SK-N-SH treated with all-trans-retinoic acid at 6 μM for 48 hours (cell line): Measurements from ENCODE around the gene SPINK4.

Experiments used
- BACH2 ChIP-seq: fragments of 250-450 bp; sonication (Bioruptor Pico); IDR thresholded peaks from 2 replicates; pipeline ENCODE4 v1.9.0; 2021; ENCODE audit warnings: mild to moderate bottlenecking, borderline replicate concordance
- PATZ1 ChIP-seq: fragments of 250-450 bp; sonication (Bioruptor Pico); IDR thresholded peaks from 2 replicates; pipeline ENCODE4 v1.8.0; 2020; ENCODE audit warnings: mild to moderate bottlenecking, moderate library complexity, borderline replicate concordance
- RARB ChIP-seq: fragments of 250-450 bp; sonication (Bioruptor Pico); IDR thresholded peaks from 2 replicates; pipeline ENCODE4 v1.8.0; 2021; ENCODE audit warnings: mild to moderate bottlenecking, moderate library complexity
- TCF4 ChIP-seq: fragments of 250-450 bp; sonication (Bioruptor Pico); IDR thresholded peaks from 2 replicates; pipeline ENCODE4 v1.8.0; 2021; ENCODE audit warnings: mild to moderate bottlenecking, moderate library complexity, borderline replicate concordance
- TOX ChIP-seq: fragments of 250-450 bp; sonication (Bioruptor Pico); IDR thresholded peaks from 2 replicates; pipeline ENCODE4 v1.8.0; 2021; ENCODE audit warnings: mild to moderate bottlenecking, moderate library complexity, borderline replicate concordance
- ZFP30 ChIP-seq: fragments of 450-650 bp; formaldehyde crosslinking; IDR thresholded peaks from 2 replicates; pipeline ENCODE4 v1.5.0; 2022; ENCODE audit warnings: mild to moderate bottlenecking, moderate library complexity

DNA sequence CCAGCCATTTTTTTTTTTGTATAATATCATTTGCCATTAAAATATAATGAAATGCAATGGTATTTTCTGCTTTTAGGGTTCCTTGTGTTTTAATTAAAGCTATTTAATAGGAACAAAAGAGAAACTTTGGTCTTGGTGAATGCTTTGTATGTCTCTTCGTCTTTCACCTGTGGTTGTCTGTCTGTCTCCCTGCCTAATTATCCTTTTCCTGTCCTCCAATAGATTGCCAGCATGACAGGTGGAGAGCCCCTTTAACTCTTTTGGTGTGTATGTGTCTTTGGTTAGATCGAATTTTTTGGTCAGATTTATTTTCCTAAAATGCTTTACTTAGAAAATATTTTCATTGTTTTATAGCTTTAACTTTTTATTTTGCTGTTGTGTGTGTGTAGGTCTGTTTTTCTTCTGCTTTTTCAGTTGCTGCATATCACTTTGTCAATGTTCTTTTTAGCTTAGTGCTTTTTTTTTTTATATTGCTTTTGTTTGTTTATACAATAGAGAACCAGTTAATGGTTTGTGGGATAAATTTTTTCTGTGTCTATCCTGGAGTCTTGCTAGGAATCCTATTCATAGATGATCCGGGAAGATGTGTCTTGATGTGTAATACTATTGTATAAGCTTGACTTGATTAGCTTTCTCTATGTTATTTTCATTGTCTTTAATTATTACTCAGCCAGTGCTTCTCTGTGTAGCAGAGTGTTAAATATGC is 33.5 kb downstream of the SPINK4 start:
- TF ChIP-seq ZFP30 (CRISPR knock-in tag) (no peak), RARB (CRISPR knock-in tag) (no peak), TOX (CRISPR knock-in tag) (no peak), TCF4 (CRISPR knock-in tag) (no peak), BACH2 (no peak), PATZ1 (CRISPR knock-in tag) (no peak)
